CD8-positive, alpha-beta memory T cell (primary cell): ENCODE results near the gene HEYL. TPM values are rescaled to one million over a fixed set of nuclear protein-coding genes. Genes with fewer than 3 reads are reported as not detected.
"Not testable (repeated sequence)": the region's sequence is repeated elsewhere in the genome, so short reads cannot be mapped to it uniquely, and the experiment has no call there.

Experiments used
- CTCF ChIA-PET: fragments of 350-600 bp; sonication (Branson Sonifier 250); formaldehyde crosslinking; loops from one replicate; lab custom pipeline; 2021; ENCODE audit warnings: antibody characterized with exemption; lab: Charles Lee
- POLR2A ChIA-PET: fragments of 350-600 bp; sonication (Branson Sonifier 250); formaldehyde crosslinking; loops from one replicate; lab custom pipeline; 2021; ENCODE audit warnings: antibody characterized with exemption; lab: Charles Lee
- DNase-seq, 5 donors: peaks; one replicate each; pipeline versions ENCODE4 v3.0.0 to v3.0.0-alpha.2; 2020 to 2022; ENCODE audit warnings: mixed read lengths in 1 of 5
- H3K27ac ChIP-seq: one replicate; pipeline ENCODE4 v1.7.0; 2013; ENCODE audit warnings: low read depth, mild to moderate bottlenecking, low read length, moderate library complexity
- H3K27me3 ChIP-seq: 2 replicates; pipeline ENCODE4 v1.7.0; 2013; ENCODE audit warnings: low read length, mild to moderate bottlenecking; ENCODE audit not compliant: insufficient read depth, poor library complexity, severe bottlenecking
- H3K36me3 ChIP-seq: 2 replicates; pipeline ENCODE4 v1.7.0; 2013; ENCODE audit warnings: mild to moderate bottlenecking, low read length, moderate library complexity; ENCODE audit not compliant: insufficient read depth
- H3K4me1 ChIP-seq: 2 replicates; pipeline ENCODE4 v1.7.0; 2013; ENCODE audit warnings: mild to moderate bottlenecking, low read length, moderate library complexity; ENCODE audit not compliant: insufficient read depth
- H3K4me3 ChIP-seq: 2 replicates; pipeline ENCODE4 v1.7.0; 2013; ENCODE audit warnings: mild to moderate bottlenecking, low read length
- H3K9me3 ChIP-seq: 2 replicates; pipeline ENCODE4 v1.7.0; 2013; ENCODE audit warnings: mild to moderate bottlenecking, low read length
- H3K27ac Mint-ChIP-seq, 8 donors: one replicate each; pipeline ENCODE4 v1.8.0; 2020 to 2021; ENCODE audit warnings: mixed read lengths in 8 of 8, mild to moderate bottlenecking in 6 of 8, inconsistent platforms in 3 of 8, moderate library complexity in 3 of 8
- H3K27me3 Mint-ChIP-seq, 2 donors: one replicate each; pipeline ENCODE4 v1.8.0; 2020 to 2021; ENCODE audit warnings: mixed read lengths in 2 of 2, mild to moderate bottlenecking in 1 of 2, moderate library complexity in 1 of 2
- H3K36me3 Mint-ChIP-seq, 3 donors: one replicate each; pipeline ENCODE4 v1.8.0; 2020 to 2021; ENCODE audit warnings: mixed read lengths in 3 of 3, inconsistent platforms in 1 of 3, mild to moderate bottlenecking in 1 of 3
- H3K4me1 Mint-ChIP-seq, 3 donors: one replicate each; pipeline ENCODE4 v1.8.0; 2020 to 2021; ENCODE audit warnings: mixed read lengths in 3 of 3, inconsistent platforms in 1 of 3, mild to moderate bottlenecking in 1 of 3
- H3K4me3 Mint-ChIP-seq, 7 donors: one replicate each; pipeline ENCODE4 v1.8.0; 2020 to 2021; ENCODE audit warnings: mixed read lengths in 7 of 7, mild to moderate bottlenecking in 6 of 7, moderate library complexity in 4 of 7, inconsistent platforms in 2 of 7
- H3K9me3 Mint-ChIP-seq, 5 donors: one replicate each; pipeline ENCODE4 v1.8.0; 2020 to 2022; ENCODE audit warnings: mixed read lengths in 5 of 5, mild to moderate bottlenecking in 3 of 5, moderate library complexity in 2 of 5, inconsistent platforms in 1 of 5
- polyA plus RNA-seq: library from polyadenylated mRNA; unstranded; fragments of 300-500 nt; fragmentation: Illumina TruSeq; gene quantifications from one replicate; pipeline ENCODE4 v1.2.3, GENCODE V29; 2021
- total RNA-seq, 2 experiments: library from RNA; stranded (reverse); gene quantifications; one replicate each; pipeline ENCODE4 v1.2.3, GENCODE V29; 2021

Gene HEYL
- total and polyA plus RNA-seq, 3 experiments from 2014 or later, result 0.07 to 0.09 TPM; not detected in 1

GRCh38 chr1:39603677-39604076, 35.8 kb downstream of the HEYL start:
- H3K9me3 ChIP-seq, DNase-seq, H3K27ac Mint-ChIP-seq, H3K27me3 ChIP-seq, H3K36me3 Mint-ChIP-seq, H3K27ac ChIP-seq, H3K4me3 Mint-ChIP-seq, H3K4me1 Mint-ChIP-seq, H3K4me3 ChIP-seq, H3K36me3 ChIP-seq, POLR2A ChIA-PET, H3K4me1 ChIP-seq, H3K9me3 Mint-ChIP-seq: not testable (repeated sequence)
- H3K27me3 Mint-ChIP-seq, result peaks cover 13 to 33% of the 10 kb centered on the region in 2 donors
- CTCF ChIA-PET, result interaction anchor here (0.6 to 1.6 kb wide), 4 partner anchors 31 to 194 kb away, joined by 3 to 6 read pairs (median 3); no protein-coding TSS in a partner anchor

- H3K9me3 Mint-ChIP-seq, POLR2A ChIA-PET, H3K9me3 ChIP-seq, H3K27ac Mint-ChIP-seq, H3K4me1 Mint-ChIP-seq, H3K4me1 ChIP-seq, H3K36me3 ChIP-seq, H3K27ac ChIP-seq, H3K4me3 ChIP-seq, H3K4me3 Mint-ChIP-seq, DNase-seq, H3K27me3 ChIP-seq, H3K36me3 Mint-ChIP-seq: not testable (repeated sequence)
- peaks cover 10 to 31% of the 10 kb centered on the region in 2 donors for H3K27me3 Mint-ChIP-seq
- CTCF ChIA-PET, result interaction anchor here (1.2 to 1.7 kb wide), 3 partner anchors 10 to 51 kb away, joined by 3 to 4 read pairs (median 3); no protein-coding TSS in a partner anchor
These were observed 37.7 kb downstream of the HEYL start for GRCh38 chr1:39601667-39602255.

GRCh38 chr1:39596163-39596562, 43.3 kb downstream of the HEYL start:
- no peak overlapping the region for H3K27ac ChIP-seq
- no peak overlapping the region for H3K27ac Mint-ChIP-seq
- H3K27me3 Mint-ChIP-seq, result peaks cover 2 to 16% of the 10 kb centered on the region in 2 donors
- no peaks in the 10 kb centered on the region for H3K4me1 Mint-ChIP-seq
- H3K4me3 Mint-ChIP-seq, result no peak overlapping the region
- POLR2A ChIA-PET, result no interaction called here
- H3K36me3 Mint-ChIP-seq, result no peaks in the 10 kb centered on the region
- no peak overlapping the region for H3K4me3 ChIP-seq
- H3K4me1 ChIP-seq, result no peaks in the 10 kb centered on the region
- H3K9me3 Mint-ChIP-seq, result no peaks in the 10 kb centered on the region
- no peaks in the 10 kb centered on the region for H3K27me3 ChIP-seq
- no peaks in the 10 kb centered on the region for H3K9me3 ChIP-seq
- no peak for DNase-seq
- CTCF ChIA-PET, result interaction anchor here (1.2 to 1.3 kb wide), 2 partner anchors 10 to 62 kb away, joined by 4 read pairs; no protein-coding TSS in a partner anchor
- no peaks in the 10 kb centered on the region for H3K36me3 ChIP-seq

- no peak overlapping the region for H3K27ac Mint-ChIP-seq
- ChIA-PET POLR2A (no interaction called here), CTCF (no interaction called here)
- no peaks in the 10 kb centered on the region for H3K9me3 Mint-ChIP-seq
- no peaks in the 10 kb centered on the region for H3K4me1 Mint-ChIP-seq
- no peak for DNase-seq
- Histone ChIP-seq H3K4me1 (no peaks in the 10 kb centered on the region), H3K4me3 (no peak overlapping the region), H3K27ac (no peak overlapping the region), H3K27me3 (no peaks in the 10 kb centered on the region), H3K9me3 (no peaks in the 10 kb centered on the region), H3K36me3 (no peaks in the 10 kb centered on the region)
- H3K4me3 Mint-ChIP-seq, result no peak overlapping the region
- no peaks in the 10 kb centered on the region for H3K36me3 Mint-ChIP-seq
- H3K27me3 Mint-ChIP-seq, result peaks cover 0 to 8% of the 10 kb centered on the region in 2 donors
These were observed 46.1 kb downstream of the HEYL start for GRCh38 chr1:39593386-39593785.

GRCh38 chr1:39592069-39592468, 47.4 kb downstream of the HEYL start:
- Histone ChIP-seq H3K4me1 (no peaks in the 10 kb centered on the region), H3K27me3 (no peaks in the 10 kb centered on the region), H3K4me3 (no peak overlapping the region), H3K36me3 (no peaks in the 10 kb centered on the region), H3K9me3 (no peaks in the 10 kb centered on the region), H3K27ac (no peak overlapping the region)
- no peak overlapping the region for H3K27ac Mint-ChIP-seq
- DNase-seq, result no peak
- CTCF ChIA-PET, result interaction anchor here (0.6 to 0.7 kb wide), 2 partner anchors 14 to 30 kb away, joined by 3 read pairs; no protein-coding TSS in a partner anchor
- no peak overlapping the region for H3K4me3 Mint-ChIP-seq
- no peaks in the 10 kb centered on the region for H3K36me3 Mint-ChIP-seq
- H3K27me3 Mint-ChIP-seq, result peaks cover 3 to 8% of the 10 kb centered on the region in 2 donors
- no peaks in the 10 kb centered on the region for H3K9me3 Mint-ChIP-seq
- no peaks in the 10 kb centered on the region for H3K4me1 Mint-ChIP-seq
- POLR2A ChIA-PET, result no interaction called here

- no peak overlapping the region for H3K4me3 ChIP-seq
These were observed 48.9 kb downstream of the HEYL start for GRCh38 chr1:39590546-39590945.

GRCh38 chr1:39585933-39586332, 53.5 kb downstream of the HEYL start:
- Histone ChIP-seq H3K27ac (no peak overlapping the region), H3K27me3 (no peaks in the 10 kb centered on the region), H3K4me1 (no peaks in the 10 kb centered on the region), H3K9me3 (no peaks in the 10 kb centered on the region), H3K36me3 (no peaks in the 10 kb centered on the region), H3K4me3 (no peak overlapping the region)
- Mint-ChIP-seq H3K4me3 (no peak overlapping the region), H3K27me3 (peaks cover 4 to 7% of the 10 kb centered on the region in 2 donors), H3K9me3 (no peaks in the 10 kb centered on the region), H3K36me3 (no peaks in the 10 kb centered on the region), H3K4me1 (no peaks in the 10 kb centered on the region), H3K27ac (peak overlapping the region in 1 of 8 donors; percentile 18)
- ChIA-PET POLR2A (no interaction called here), CTCF (no interaction called here)
- no peak for DNase-seq

More at GRCh38 chr1:39590546-39590945, 48.9 kb downstream of the HEYL start:
- no peaks in the 10 kb centered on the region for H3K9me3 ChIP-seq
- no peak overlapping the region for H3K4me3 Mint-ChIP-seq
- H3K27ac ChIP-seq, result no peak overlapping the region
- no peaks in the 10 kb centered on the region for H3K4me1 ChIP-seq
- POLR2A ChIA-PET, result no interaction called here
- H3K36me3 ChIP-seq, result no peaks in the 10 kb centered on the region
- H3K27me3 ChIP-seq, result no peaks in the 10 kb centered on the region
- peak overlapping the region in 1 of 8 donors; percentile 8 for H3K27ac Mint-ChIP-seq
- H3K36me3 Mint-ChIP-seq, result no peaks in the 10 kb centered on the region
- H3K27me3 Mint-ChIP-seq, result peaks cover 3% of the 10 kb centered on the region in 2 donors
- no peak for DNase-seq
- no peaks in the 10 kb centered on the region for H3K9me3 Mint-ChIP-seq
- CTCF ChIA-PET, result interaction anchor here (0.8 to 1.1 kb wide), 2 partner anchors 14 to 15 kb away, joined by 3 read pairs; partner anchors contain the start of gene PABPC4
- H3K4me1 Mint-ChIP-seq, result no peaks in the 10 kb centered on the region

GRCh38 chr1:39576016-39576657, 63.3 kb downstream of the HEYL start:
- peak overlapping the region; percentile 66 for H3K27ac ChIP-seq
- peaks cover 0 to 42% (median 9%) of the 10 kb centered on the region in 3 donors for H3K36me3 Mint-ChIP-seq
- ChIA-PET CTCF (interaction anchor here (0.8 to 1.5 kb wide), 5 partner anchors 8 to 116 kb away, joined by 3 read pairs; no protein-coding TSS in a partner anchor), POLR2A (interaction anchor here (0.5 to 1.0 kb wide), 2 partner anchors 541 to 1403 kb away, joined by 3 read pairs; partner anchors contain the start of gene CTPS1)
- peaks cover 33 to 40% (median 34%) of the 10 kb centered on the region in 3 donors for H3K4me1 Mint-ChIP-seq
- H3K4me1 ChIP-seq, result peaks cover 22% of the 10 kb centered on the region
- H3K9me3 Mint-ChIP-seq, result no peaks in the 10 kb centered on the region
- peak overlapping the region; percentile 49 for H3K4me3 ChIP-seq
- H3K27ac Mint-ChIP-seq, result peak overlapping the region; percentile 67 to 99 (median 92)
- H3K36me3 ChIP-seq, result peaks cover 6% of the 10 kb centered on the region
- no peaks in the 10 kb centered on the region for H3K9me3 ChIP-seq
- H3K27me3 Mint-ChIP-seq, result no peaks in the 10 kb centered on the region
- no peaks in the 10 kb centered on the region for H3K27me3 ChIP-seq
- H3K4me3 Mint-ChIP-seq, result peak overlapping the region; percentile 89 to 96 (median 92)
- peak in 3 of 5 donors; percentile 25 to 53 (median 34) for DNase-seq
